Gastrocnemius medialis (tissue), 4 donors: ENCODE measurements around the gene OR14A2. TPM values are rescaled to one million over a fixed set of nuclear protein-coding genes. Genes with fewer than 3 reads are reported as not detected.
"Not testable (repeated sequence)": the region's sequence is repeated elsewhere in the genome, so short reads cannot be mapped to it uniquely, and the experiment has no call there.

Source experiments
- ATAC-seq, 2 donors: fragments of 150-250 bp; one replicate each; pipeline ENCODE4 v1.9.1; 2016
- DNase-seq, 2 donors: peaks; one replicate each; pipeline ENCODE4 v3.0.0-alpha.2; 2019
- H3K27ac ChIP-seq, 4 donors: fragments of 200-600 bp; sonication (generic); 1 replicate in 1 of 4; 2 replicates in 3 of 4; pipeline ENCODE4 v1.5.1; 2016 to 2018; ENCODE audit warnings: mild to moderate bottlenecking in 2 of 4, moderate library complexity in 1 of 4
- H3K27me3 ChIP-seq, 3 donors: fragments of 200-600 bp; sonication (generic) in 2 of 3; 1 replicate in 1 of 3; 2 replicates in 2 of 3; pipeline versions ENCODE4 v1.5.1 to v1.6.0; 2016 to 2019; ENCODE audit warnings: mild to moderate bottlenecking in 1 of 3, moderate library complexity in 1 of 3
- H3K36me3 ChIP-seq, 2 donors: fragments of 200-600 bp; sonication (generic) in 1 of 2; one replicate each; pipeline ENCODE4 v1.5.1; 2017 to 2018
- H3K4me1 ChIP-seq, 2 donors: fragments of 200-600 bp; sonication (generic) in 1 of 2; one replicate each; pipeline ENCODE4 v1.5.1; 2016 to 2017; ENCODE audit warnings: mild to moderate bottlenecking in 2 of 2
- H3K4me3 ChIP-seq, 4 donors: fragments of 200-600 bp; sonication (generic) in 3 of 4; 1 replicate in 1 of 4; 2 replicates in 3 of 4; pipeline ENCODE4 v1.5.1; 2016 to 2019; ENCODE audit warnings: mild to moderate bottlenecking in 2 of 4
- H3K9me3 ChIP-seq, 3 donors: fragments of 200-600 bp; sonication (generic) in 2 of 3; 1 replicate in 1 of 3; 2 replicates in 2 of 3; pipeline ENCODE4 v1.5.1; 2016 to 2019
- CTCF ChIP-seq, 5 experiments: fragments of 450-650 bp in 3 of 5; fragments of 200-600 bp in 2 of 5; sonication (generic) in 2 of 5; IDR thresholded peaks in 4 of 5; conservative IDR thresholded peaks in 1 of 5; 1 replicate in 4 of 5; 2 replicates in 1 of 5; pipeline ENCODE4 v1.5.1; 2016 to 2019; ENCODE audit warnings: antibody characterized with exemption in 5 of 5, mild to moderate bottlenecking in 3 of 5, moderate library complexity in 3 of 5
- POLR2A ChIP-seq, 2 donors: fragments of 450-650 bp; IDR thresholded peaks; one replicate each; pipeline ENCODE4 v1.6.1; 2017; ENCODE audit warnings: antibody characterized with exemption in 2 of 2, mild to moderate bottlenecking in 2 of 2, moderate library complexity in 2 of 2
- in situ Hi-C, 4 donors: fragments of 200-750 bp; cut with MboI; loops; one replicate each; pipeline versions ENCODE4 v1.15.0 to v1.8.0; 2017; ENCODE audit warnings: low sequenced_read_pairs in 4 of 4
- intact Hi-C: fragments of 100-400 bp; cut with DNase I; formaldehyde crosslinking; loops from one replicate; pipeline ENCODE4 v1.15.1; 2023; ENCODE audit warnings: low total_unique reads
- total RNA-seq, 4 donors: library from RNA; depleted of rRNA; stranded (reverse); fragments of >200 nt; gene quantifications; one replicate each; pipeline versions ENCODE4 v1.1.0 to v1.2.3, GENCODE V29; 2016

Gene OR14A2
- total RNA-seq, 4 donors from 2014 or later: not detected

- no peak for TF ChIP-seq CTCF (IDR thresholded peaks at IDR 0.05 in 4 of 5, conservative IDR thresholded peaks at IDR 0.05 in 1 of 5)
- no peak for TF ChIP-seq POLR2A (IDR thresholded peaks at IDR 0.05)
- Histone ChIP-seq H3K27ac (no peak overlapping the region), H3K4me3 (no peak overlapping the region), H3K27me3 (no peaks in the 10 kb centered on the region), H3K36me3 (no peaks in the 10 kb centered on the region), H3K9me3 (no peaks in the 10 kb centered on the region), H3K4me1 (no peaks in the 10 kb centered on the region)
- ATAC-seq (no peak), DNase-seq (no peak)
- in situ Hi-C loops (no loop called here), intact Hi-C loops (no loop called here)
Measured at GRCh38 chr1:247749870-247750269, 1.9 kb upstream of the OR14A2 start.

GRCh38 chr1:247747616-247748015 is 325 bp downstream of the OR14A2 start:
- in situ Hi-C loops: no loop called here
- no peak for ATAC-seq
- intact Hi-C loops: no loop called here
- DNase-seq: no peak
- H3K4me1 ChIP-seq: no peaks in the 10 kb centered on the region
- no peaks in the 10 kb centered on the region for H3K27me3 ChIP-seq
- H3K4me3 ChIP-seq: no peak overlapping the region
- TF ChIP-seq CTCF (IDR thresholded peaks at IDR 0.05 in 4 of 5, conservative IDR thresholded peaks at IDR 0.05 in 1 of 5): no peak
- TF ChIP-seq POLR2A (IDR thresholded peaks at IDR 0.05): no peak
- no peaks in the 10 kb centered on the region for H3K36me3 ChIP-seq
- no peaks in the 10 kb centered on the region for H3K9me3 ChIP-seq
- no peak overlapping the region for H3K27ac ChIP-seq

GRCh38 chr1:247746391-247746935 is 1.5 kb downstream of the OR14A2 start:
- Histone ChIP-seq H3K36me3 (no peaks in the 10 kb centered on the region), H3K4me1 (no peaks in the 10 kb centered on the region), H3K4me3 (no peak overlapping the region), H3K27me3 (no peaks in the 10 kb centered on the region), H3K9me3 (no peaks in the 10 kb centered on the region), H3K27ac (no peak overlapping the region)
- no peak for TF ChIP-seq CTCF (IDR thresholded peaks at IDR 0.05 in 4 of 5, conservative IDR thresholded peaks at IDR 0.05 in 1 of 5)
- no peak for TF ChIP-seq POLR2A (IDR thresholded peaks at IDR 0.05)
- in situ Hi-C loops (no loop called here), intact Hi-C loops (no loop called here)
- no peak for ATAC-seq
- no peak for DNase-seq

- DNase-seq, in situ Hi-C loops, H3K4me1 ChIP-seq, ATAC-seq, intact Hi-C loops, H3K27ac ChIP-seq, H3K9me3 ChIP-seq, H3K36me3 ChIP-seq, H3K27me3 ChIP-seq, H3K4me3 ChIP-seq: not testable (repeated sequence)
Measured at GRCh38 chr1:247742215-247742760, 5.7 kb downstream of the OR14A2 start.

- Histone ChIP-seq H3K4me3 (no peak overlapping the region), H3K36me3 (no peaks in the 10 kb centered on the region), H3K27me3 (no peaks in the 10 kb centered on the region), H3K4me1 (no peaks in the 10 kb centered on the region), H3K27ac (no peak overlapping the region), H3K9me3 (no peaks in the 10 kb centered on the region)
- no peak for DNase-seq
- TF ChIP-seq POLR2A (IDR thresholded peaks at IDR 0.05): no peak
- TF ChIP-seq CTCF (IDR thresholded peaks at IDR 0.05 in 4 of 5, conservative IDR thresholded peaks at IDR 0.05 in 1 of 5): no peak
- ATAC-seq: no peak
- in situ Hi-C loops (no loop called here), intact Hi-C loops (no loop called here)
Measured at GRCh38 chr1:247741756-247742155, 6.2 kb downstream of the OR14A2 start.
